K562 (cell line): ENCODE data around the gene CREB3L2. TPM values are rescaled to one million over a fixed set of nuclear protein-coding genes. Genes with fewer than 3 reads are reported as not detected.
A peak's percentile ranks its signal among the peaks of the same experiment; 100 is the strongest.

Experiments used
- BCL6 ChIP-seq: fragments of 250-450 bp; sonication (Bioruptor Pico); IDR thresholded peaks from 2 replicates; pipeline ENCODE4 v1.4.0; 2020
- CEBPB ChIP-seq: fragments of 450-650 bp; IDR thresholded peaks from 2 replicates; pipeline ENCODE4 v1.6.1; 2016; ENCODE audit warnings: missing genetic modification characterization, missing compliant biosample characterization
- KAT8 ChIP-seq: fragments of 450-650 bp; IDR thresholded peaks from 2 replicates; pipeline ENCODE4 v1.6.1; 2016; ENCODE audit warnings: low read depth, mild to moderate bottlenecking
- NFE2L1 ChIP-seq: fragments of 450-650 bp; IDR thresholded peaks from 2 replicates; pipeline ENCODE4 v1.6.1; 2016; ENCODE audit warnings: missing genetic modification characterization, low read depth, mild to moderate bottlenecking, missing compliant biosample characterization, moderate library complexity, borderline replicate concordance
- RB1 ChIP-seq: fragments of 450-650 bp; IDR thresholded peaks from 2 replicates; pipeline ENCODE4 v1.6.1; 2017; ENCODE audit warnings: low read depth, mild to moderate bottlenecking
- SMAD4 ChIP-seq: fragments of 250-450 bp; sonication (Bioruptor Pico); conservative IDR thresholded peaks from 2 replicates; pipeline ENCODE4 v1.8.0; 2021; ENCODE audit warnings: inconsistent platforms, mild to moderate bottlenecking, moderate library complexity
- SMARCA4 ChIP-seq: fragments of 450-650 bp; IDR thresholded peaks from 2 replicates; pipeline ENCODE4 v1.6.1; 2016
- SNRNP70 ChIP-seq: fragments of 200-400 bp; formaldehyde crosslinking; optimal IDR thresholded peaks from 2 replicates; pipeline ENCODE3; 2017; ENCODE audit warnings: low read depth, low read length
- TAF7 ChIP-seq: fragments of 450-650 bp; IDR thresholded peaks from 2 replicates; pipeline ENCODE4 v1.6.1; 2016; ENCODE audit warnings: missing genetic modification characterization, missing compliant biosample characterization
- U2AF1 ChIP-seq: fragments of 200-400 bp; formaldehyde crosslinking; optimal IDR thresholded peaks from 2 replicates; pipeline ENCODE3; 2017; ENCODE audit warnings: mild to moderate bottlenecking, low read depth, low read length, moderate library complexity
- ZC3H11A ChIP-seq: IDR thresholded peaks from 2 replicates; pipeline ENCODE4 v1.6.1; 2012; ENCODE audit warnings: low read depth, low read length, improper control_type of control experiment
- ZNF431 ChIP-seq: sonication (generic); formaldehyde crosslinking; IDR thresholded peaks from 2 replicates; pipeline ENCODE4 v1.8.0; 2022; ENCODE audit warnings: mild to moderate bottlenecking, missing genetic modification reagents
- polyA plus RNA-seq, 8 experiments: library from polyadenylated mRNA; depleted of rRNA in 4 of 8; stranded (reverse) in 5 of 8; unstranded in 3 of 8; fragments of >200 nt; fragmentation: Nextera tagmentation in 2 of 8; fragmentation: Illumina TruSeq in 1 of 8; extraction: Ambion mirVana in 2 of 8; extraction: Trizol in 1 of 8; gene quantifications; 2 replicates each; pipeline versions ENCODE4 v1.2.1 to v1.2.3, GENCODE V29; 2011 to 2014; ENCODE audit warnings: inconsistent platforms in 1 of 8, missing spikeins in 1 of 8
- total RNA-seq, 7 experiments: library from RNA; depleted of rRNA in 6 of 7; stranded (reverse); fragments of >200 nt in 6 of 7; fragmentation: Illumina TruSeq in 2 of 7; extraction: Trizol in 2 of 7; gene quantifications; 2 replicates each; pipeline versions ENCODE4 v1.2.1 to v1.2.3, GENCODE V29; 2011 to 2021; ENCODE audit warnings: low replicate concordance in 1 of 7
- TF ChIP-seq, protein P1 (sequence below): sonication (generic); formaldehyde crosslinking; IDR thresholded peaks from 2 replicates; pipeline ENCODE4 v1.5.0; 2020; ENCODE audit warnings: missing genetic modification reagents
- TF ChIP-seq, protein P2 (sequence below): sonication (generic); formaldehyde crosslinking; IDR thresholded peaks from 2 replicates; pipeline ENCODE4 v1.8.0; 2022; ENCODE audit warnings: mild to moderate bottlenecking, missing genetic modification reagents, borderline replicate concordance
- TF ChIP-seq, protein P3 (sequence below): fragments of 450-650 bp; conservative IDR thresholded peaks from 2 replicates; pipeline ENCODE4 v1.6.1; 2016; ENCODE audit warnings: missing genetic modification characterization, low read depth, mild to moderate bottlenecking, control low read depth, missing compliant biosample characterization
- TF ChIP-seq, protein P4 (sequence below): fragments of 200-800 bp; sonication (Bioruptor generic); IDR thresholded peaks from 2 replicates; pipeline ENCODE4 v1.6.1; 2017; ENCODE audit warnings: missing genetic modification characterization, missing compliant biosample characterization
- TF ChIP-seq, protein P5 (sequence below): sonication (generic); formaldehyde crosslinking; IDR thresholded peaks from 2 replicates; pipeline ENCODE4 v1.8.0; 2022; ENCODE audit warnings: mild to moderate bottlenecking, missing genetic modification reagents

CREB3L2 gene
- total and polyA plus RNA-seq, 9 of the 15 experiments (the other 6 are each of a cell fraction or from before 2014, with no cell fraction given), result 7.1 to 45.6 (median 15.8) TPM

DNA sequence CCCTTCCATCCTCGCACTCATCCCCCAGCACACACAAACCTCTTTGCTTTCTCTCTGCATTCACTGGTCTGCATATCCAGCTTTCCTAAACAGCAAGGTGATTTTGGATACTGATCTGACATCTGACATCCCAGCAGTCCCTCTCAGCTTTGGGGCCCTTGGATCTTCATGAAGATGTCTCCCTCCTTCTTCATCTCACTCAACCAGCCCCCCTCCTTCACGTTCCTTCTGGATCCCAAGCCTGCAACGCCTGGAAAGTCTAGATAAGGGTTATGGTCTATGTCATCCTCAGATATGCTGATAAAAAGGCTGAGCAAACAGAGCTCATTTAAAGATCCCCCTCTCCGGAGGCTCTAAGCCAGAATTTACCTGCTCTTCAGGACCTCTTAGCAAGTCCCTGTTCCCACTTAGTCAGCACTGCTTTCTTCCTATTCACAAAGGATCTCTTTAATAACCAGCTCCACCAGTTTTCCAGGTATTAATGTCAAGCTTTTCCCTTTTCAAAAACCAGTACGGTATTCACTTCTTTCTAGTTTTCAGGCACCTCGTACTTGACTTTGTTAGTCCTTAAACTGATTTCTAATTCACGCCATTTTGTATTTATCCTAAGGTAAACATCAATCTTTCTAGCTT lies 38.9 kb downstream of the CREB3L2 start (continued):
- TF ChIP-seq, protein P1, sequence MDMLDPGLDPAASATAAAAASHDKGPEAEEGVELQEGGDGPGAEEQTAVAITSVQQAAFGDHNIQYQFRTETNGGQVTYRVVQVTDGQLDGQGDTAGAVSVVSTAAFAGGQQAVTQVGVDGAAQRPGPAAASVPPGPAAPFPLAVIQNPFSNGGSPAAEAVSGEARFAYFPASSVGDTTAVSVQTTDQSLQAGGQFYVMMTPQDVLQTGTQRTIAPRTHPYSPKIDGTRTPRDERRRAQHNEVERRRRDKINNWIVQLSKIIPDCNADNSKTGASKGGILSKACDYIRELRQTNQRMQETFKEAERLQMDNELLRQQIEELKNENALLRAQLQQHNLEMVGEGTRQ (CRISPR knock-in tag), result no peak
- TF ChIP-seq, protein P2, sequence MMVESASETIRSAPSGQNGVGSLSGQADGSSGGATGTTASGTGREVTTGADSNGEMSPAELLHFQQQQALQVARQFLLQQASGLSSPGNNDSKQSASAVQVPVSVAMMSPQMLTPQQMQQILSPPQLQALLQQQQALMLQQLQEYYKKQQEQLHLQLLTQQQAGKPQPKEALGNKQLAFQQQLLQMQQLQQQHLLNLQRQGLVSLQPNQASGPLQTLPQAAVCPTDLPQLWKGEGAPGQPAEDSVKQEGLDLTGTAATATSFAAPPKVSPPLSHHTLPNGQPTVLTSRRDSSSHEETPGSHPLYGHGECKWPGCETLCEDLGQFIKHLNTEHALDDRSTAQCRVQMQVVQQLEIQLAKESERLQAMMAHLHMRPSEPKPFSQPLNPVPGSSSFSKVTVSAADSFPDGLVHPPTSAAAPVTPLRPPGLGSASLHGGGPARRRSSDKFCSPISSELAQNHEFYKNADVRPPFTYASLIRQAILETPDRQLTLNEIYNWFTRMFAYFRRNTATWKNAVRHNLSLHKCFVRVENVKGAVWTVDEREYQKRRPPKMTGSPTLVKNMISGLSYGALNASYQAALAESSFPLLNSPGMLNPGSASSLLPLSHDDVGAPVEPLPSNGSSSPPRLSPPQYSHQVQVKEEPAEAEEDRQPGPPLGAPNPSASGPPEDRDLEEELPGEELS (CRISPR knock-in tag), result no peak
- TF ChIP-seq, protein P3, sequence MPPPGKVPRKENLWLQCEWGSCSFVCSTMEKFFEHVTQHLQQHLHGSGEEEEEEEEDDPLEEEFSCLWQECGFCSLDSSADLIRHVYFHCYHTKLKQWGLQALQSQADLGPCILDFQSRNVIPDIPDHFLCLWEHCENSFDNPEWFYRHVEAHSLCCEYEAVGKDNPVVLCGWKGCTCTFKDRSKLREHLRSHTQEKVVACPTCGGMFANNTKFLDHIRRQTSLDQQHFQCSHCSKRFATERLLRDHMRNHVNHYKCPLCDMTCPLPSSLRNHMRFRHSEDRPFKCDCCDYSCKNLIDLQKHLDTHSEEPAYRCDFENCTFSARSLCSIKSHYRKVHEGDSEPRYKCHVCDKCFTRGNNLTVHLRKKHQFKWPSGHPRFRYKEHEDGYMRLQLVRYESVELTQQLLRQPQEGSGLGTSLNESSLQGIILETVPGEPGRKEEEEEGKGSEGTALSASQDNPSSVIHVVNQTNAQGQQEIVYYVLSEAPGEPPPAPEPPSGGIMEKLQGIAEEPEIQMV (tag), result no peak
- TF ChIP-seq U2AF1, result no peak
- TF ChIP-seq TAF7 (tag), result no peak
- TF ChIP-seq RB1, result peak; percentile 63; the same call in 1 of the 2 replicates
- TF ChIP-seq, protein P4, sequence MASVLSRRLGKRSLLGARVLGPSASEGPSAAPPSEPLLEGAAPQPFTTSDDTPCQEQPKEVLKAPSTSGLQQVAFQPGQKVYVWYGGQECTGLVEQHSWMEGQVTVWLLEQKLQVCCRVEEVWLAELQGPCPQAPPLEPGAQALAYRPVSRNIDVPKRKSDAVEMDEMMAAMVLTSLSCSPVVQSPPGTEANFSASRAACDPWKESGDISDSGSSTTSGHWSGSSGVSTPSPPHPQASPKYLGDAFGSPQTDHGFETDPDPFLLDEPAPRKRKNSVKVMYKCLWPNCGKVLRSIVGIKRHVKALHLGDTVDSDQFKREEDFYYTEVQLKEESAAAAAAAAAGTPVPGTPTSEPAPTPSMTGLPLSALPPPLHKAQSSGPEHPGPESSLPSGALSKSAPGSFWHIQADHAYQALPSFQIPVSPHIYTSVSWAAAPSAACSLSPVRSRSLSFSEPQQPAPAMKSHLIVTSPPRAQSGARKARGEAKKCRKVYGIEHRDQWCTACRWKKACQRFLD (CRISPR knock-in tag), result peak; percentile 93
- peak; percentile 100 for TF ChIP-seq SMARCA4
- TF ChIP-seq, protein P5, sequence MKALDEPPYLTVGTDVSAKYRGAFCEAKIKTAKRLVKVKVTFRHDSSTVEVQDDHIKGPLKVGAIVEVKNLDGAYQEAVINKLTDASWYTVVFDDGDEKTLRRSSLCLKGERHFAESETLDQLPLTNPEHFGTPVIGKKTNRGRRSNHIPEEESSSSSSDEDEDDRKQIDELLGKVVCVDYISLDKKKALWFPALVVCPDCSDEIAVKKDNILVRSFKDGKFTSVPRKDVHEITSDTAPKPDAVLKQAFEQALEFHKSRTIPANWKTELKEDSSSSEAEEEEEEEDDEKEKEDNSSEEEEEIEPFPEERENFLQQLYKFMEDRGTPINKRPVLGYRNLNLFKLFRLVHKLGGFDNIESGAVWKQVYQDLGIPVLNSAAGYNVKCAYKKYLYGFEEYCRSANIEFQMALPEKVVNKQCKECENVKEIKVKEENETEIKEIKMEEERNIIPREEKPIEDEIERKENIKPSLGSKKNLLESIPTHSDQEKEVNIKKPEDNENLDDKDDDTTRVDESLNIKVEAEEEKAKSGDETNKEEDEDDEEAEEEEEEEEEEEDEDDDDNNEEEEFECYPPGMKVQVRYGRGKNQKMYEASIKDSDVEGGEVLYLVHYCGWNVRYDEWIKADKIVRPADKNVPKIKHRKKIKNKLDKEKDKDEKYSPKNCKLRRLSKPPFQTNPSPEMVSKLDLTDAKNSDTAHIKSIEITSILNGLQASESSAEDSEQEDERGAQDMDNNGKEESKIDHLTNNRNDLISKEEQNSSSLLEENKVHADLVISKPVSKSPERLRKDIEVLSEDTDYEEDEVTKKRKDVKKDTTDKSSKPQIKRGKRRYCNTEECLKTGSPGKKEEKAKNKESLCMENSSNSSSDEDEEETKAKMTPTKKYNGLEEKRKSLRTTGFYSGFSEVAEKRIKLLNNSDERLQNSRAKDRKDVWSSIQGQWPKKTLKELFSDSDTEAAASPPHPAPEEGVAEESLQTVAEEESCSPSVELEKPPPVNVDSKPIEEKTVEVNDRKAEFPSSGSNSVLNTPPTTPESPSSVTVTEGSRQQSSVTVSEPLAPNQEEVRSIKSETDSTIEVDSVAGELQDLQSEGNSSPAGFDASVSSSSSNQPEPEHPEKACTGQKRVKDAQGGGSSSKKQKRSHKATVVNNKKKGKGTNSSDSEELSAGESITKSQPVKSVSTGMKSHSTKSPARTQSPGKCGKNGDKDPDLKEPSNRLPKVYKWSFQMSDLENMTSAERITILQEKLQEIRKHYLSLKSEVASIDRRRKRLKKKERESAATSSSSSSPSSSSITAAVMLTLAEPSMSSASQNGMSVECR, result no peak
- no peak for TF ChIP-seq SNRNP70
- TF ChIP-seq ZNF431 (CRISPR knock-in tag), result no peak
- peak; percentile 81 for TF ChIP-seq SMAD4
- TF ChIP-seq BCL6 (CRISPR knock-in tag), result no peak
- TF ChIP-seq CEBPB (tag), result no peak
- TF ChIP-seq KAT8, result no peak
- no peak for TF ChIP-seq NFE2L1 (tag)
- no peak for TF ChIP-seq ZC3H11A
